HG02852 (cell line): ENCODE data around the gene ANXA4.

ENCODE experiments used
- ATAC-seq: cut with Tn5 transposase; IDR thresholded peaks from one replicate; pipeline ENCODE4 v1.9.1; 2021; ENCODE audit warnings: mild to moderate bottlenecking, moderate library complexity; ENCODE audit not compliant: unreplicated experiment

ANXA4 gene

DNA sequence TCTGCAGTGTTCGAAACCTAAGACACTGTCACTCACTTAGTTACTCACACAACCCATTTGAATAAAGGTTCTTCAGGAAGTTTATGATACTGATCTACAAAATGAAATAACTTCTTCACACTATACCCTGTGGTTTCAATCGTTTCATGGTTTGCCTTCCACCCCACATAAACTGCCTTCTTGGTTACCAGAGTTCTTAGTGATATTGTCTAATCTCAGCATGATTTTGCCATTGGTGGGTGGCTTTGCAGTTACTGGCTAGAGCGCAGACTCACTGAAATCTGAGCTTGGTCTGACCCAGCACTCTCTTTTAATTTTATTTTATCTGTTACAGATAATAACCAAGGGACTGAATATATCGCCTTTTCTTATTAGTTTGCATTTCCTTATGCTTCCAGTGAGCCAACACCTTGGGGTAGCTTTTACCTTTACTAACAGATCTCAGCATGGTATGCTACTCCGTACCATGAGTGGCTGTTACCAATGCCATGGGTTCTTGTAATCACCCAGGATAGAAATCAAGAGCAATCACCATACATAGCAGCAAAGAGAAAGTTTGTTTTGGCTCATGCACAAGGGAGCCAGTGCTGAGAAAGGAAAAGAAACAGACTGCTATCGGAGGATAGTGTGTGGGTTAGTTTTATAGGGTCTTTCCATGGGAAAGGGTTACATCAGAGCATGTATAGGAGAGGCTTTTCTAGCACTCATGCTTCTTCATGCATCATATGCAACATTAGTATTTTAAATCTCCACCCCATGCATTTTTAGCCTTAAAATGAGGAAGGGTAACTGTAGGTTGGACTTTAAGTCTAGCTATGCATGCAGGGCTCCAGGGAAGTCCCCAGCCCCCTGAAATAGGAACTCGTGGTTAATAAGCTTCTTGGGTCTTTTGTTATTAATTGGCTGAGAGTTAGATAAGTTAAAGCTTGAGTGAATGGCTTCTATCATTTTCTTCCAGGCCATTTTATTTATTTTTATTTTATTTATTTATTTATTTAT, 33.3 kb downstream of the ANXA4 start:
- no peak for ATAC-seq

- ATAC-seq = no peak
Observed at GRCh38 chr2:69776886-69777785, 35.2 kb downstream of the ANXA4 start.

- no peak for ATAC-seq
Observed at GRCh38 chr2:69777786-69778105, 35.8 kb downstream of the ANXA4 start.

GRCh38 chr2:69779258-69780001, 37.5 kb downstream of the ANXA4 start:
- ATAC-seq = no peak

DNA sequence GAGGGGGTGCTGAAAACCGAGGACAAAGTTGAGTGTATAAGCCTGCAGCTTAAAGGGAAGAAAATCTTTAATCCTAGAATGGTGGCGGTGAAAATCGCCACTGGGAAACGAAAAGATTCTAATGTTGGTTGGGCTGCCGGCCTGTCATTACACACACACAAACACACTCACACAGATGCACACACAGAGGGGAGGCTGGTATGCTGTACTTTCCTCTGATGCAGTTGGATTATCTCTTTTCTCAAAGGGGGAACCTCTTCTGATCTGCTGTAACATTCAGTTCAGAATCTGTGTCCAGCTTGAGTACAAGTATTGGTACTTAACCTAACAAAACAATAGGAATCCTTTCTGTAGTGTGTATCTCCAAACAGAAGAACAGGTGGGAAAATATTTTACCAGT, 39.0 kb downstream of the ANXA4 start:
- ATAC-seq = no peak

GRCh38 chr2:69781321-69782248, 39.7 kb downstream of the ANXA4 start:
- no peak for ATAC-seq

GRCh38 chr2:69784228-69784627, 42.3 kb downstream of the ANXA4 start:
- no peak for ATAC-seq

DNA sequence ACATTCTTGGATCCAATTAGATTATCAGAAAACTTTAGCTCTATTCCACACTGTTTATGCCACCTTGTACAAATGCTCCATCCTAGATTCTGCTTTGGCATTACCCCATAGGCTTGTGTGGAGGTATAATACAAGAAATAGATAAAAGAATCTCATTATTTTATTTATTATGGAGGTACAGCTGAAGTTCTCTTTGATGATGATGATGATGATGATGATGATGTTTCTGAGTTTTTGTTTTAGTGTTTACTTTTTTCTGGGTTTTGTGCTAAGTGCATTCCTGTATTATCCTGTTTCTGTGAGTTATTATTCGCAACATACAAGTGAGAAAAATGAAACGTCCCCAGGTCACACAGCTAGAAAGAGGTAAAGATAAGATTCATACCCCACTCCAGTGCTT, 43.4 kb downstream of the ANXA4 start:
- ATAC-seq = no peak

DNA sequence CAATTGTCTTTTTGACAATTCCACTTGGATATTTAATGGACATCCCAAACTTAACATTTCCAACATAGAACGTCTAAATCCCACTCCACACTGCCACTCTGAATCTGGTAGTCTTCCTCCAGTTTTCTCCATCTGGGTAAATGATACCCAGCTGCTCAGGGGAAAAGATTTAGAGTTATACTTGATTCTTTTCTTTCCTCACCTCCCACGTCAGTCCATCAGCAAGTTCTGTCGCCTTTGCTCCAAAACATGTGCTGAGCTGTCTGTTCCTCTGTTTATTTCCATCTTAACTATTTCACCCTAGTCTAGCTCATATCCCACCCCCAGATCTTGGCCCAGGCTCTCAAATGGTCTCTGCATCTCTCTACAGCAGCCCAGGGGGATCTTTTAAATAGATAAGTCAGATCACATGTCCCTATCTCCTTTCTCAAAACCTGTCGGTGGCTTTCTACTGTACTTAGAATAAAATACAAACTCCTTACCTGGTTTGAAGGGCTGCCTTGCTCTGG, 44.2 kb downstream of the ANXA4 start:
- no peak for ATAC-seq

DNA sequence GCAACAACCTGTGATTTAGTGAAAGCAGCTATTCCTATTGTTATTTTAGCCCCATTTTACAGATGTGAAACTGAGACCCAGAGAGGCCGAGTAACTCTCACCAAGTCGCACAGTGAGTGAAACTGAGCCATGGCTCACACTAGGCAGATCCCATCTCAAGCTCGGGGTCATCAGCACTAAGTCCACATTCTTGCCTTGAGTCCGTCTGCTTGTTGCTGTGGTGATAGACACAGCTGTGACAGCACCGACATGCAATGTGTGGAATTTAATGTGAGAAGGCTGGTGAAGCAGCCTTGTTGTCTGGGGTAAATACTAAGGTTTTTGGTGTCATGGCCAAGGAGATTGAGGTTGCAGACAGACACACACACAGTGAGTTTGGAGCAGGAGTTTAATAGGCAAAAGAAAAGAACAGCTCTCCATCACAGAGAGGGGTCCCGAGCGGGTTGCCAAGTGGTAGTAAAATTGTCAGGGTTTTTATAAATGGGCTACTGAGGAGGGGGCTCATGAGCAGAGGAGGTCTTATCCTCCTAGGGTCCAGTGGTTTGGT, 47.3 kb downstream of the ANXA4 start:
- peak; percentile 54 for ATAC-seq

GRCh38 chr2:69789772-69790600, 48.1 kb downstream of the ANXA4 start:
- ATAC-seq = peak; percentile 72

- no peak for ATAC-seq
Observed at GRCh38 chr2:69790601-69790959, 48.6 kb downstream of the ANXA4 start.

- ATAC-seq = no peak
Observed at GRCh38 chr2:69791045-69791444, 49.1 kb downstream of the ANXA4 start.

- no peak for ATAC-seq
Observed at GRCh38 chr2:69796174-69796573, 54.2 kb downstream of the ANXA4 start.

DNA sequence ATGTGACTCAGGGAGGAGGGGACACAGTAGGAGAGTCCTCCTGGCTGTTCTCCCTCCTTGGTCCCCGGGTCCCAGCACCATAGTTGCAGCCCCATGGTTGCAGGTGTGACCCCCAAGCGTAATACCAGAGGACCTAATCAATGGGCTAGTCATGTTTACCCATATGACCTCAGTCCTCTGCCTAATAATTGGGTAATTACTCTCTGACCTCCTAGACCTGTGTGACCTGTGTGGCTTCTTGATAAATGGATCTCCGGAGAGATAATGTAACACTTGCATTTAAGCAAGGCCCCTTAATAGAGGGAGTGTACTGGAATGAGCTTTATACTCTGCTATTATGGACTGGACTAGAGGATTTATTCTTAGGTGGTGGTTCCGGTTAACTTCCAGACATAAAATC, 55.3 kb downstream of the ANXA4 start:
- no peak for ATAC-seq

- no peak for ATAC-seq
Observed at GRCh38 chr2:69797836-69798289, 55.9 kb downstream of the ANXA4 start.

DNA sequence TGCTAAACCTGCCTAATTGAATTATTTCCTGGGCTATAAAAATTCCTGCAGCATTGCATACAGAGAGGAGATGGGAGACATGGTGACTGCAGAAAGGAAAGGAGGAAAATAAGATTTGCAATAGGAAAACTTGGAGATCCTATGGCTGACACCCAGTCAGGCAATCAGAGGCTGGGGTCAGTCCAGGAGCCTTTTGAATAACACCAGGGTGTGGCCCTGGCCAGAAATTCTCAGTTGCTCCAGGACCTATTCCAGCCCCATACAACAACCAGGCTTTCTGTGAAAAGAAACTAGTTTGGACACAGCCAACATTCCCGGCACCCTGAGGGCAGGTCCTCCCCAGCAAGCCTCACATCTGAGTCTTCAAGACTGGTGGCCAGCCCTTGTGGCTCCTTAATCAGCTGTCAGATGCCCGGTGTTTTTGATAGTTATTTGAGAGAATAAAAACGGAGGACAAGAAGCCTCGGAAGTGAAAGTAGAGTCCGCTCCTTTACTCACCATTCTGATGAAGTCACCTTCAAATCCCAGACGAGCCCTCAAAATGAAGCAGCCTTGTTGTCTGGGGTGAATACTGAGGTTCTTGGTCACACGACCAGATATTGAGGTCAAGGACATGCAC, 56.5 kb downstream of the ANXA4 start:
- no peak for ATAC-seq

DNA sequence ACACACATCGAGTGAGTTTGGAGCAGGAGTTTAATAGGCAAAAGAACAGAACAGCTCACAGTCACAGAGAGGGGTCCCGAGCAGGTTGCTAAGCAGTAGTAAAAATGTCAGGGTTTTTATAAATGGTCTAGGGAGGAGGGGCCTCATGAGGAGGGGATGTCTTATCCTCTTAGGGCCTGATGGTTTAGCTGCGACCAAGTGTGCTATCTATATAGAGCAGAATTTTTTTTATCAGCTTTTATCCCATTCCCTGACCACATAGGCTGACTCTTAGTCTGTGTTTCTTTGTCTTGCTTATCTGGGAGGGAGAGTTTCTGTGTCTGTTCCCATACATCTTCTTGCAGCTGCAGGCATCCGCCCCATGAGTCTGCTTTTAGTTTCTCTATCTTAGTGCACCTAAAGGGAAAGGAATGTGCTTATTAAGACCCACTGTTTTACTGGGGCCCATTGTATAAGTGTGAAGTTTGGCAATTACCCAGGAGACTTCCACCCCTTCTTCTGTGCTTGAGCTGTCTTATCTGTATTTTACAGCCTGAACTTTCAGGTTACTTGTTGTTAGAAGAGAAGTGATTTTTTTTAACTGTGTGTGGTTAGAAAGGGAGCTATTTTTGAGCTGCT, 57.1 kb downstream of the ANXA4 start:
- peak; percentile 51 for ATAC-seq
